NCI-H146 treated with DMSO at 0.1 percent for 48 hours (cell line): ENCODE results near the gene LAMA3.

ENCODE experiments used
- DNase-seq: peaks from one replicate; lab custom pipeline; 2025; ENCODE audit not compliant: unreplicated experiment; lab: John Stamatoyannopoulos, UW

LAMA3 gene

GRCh38 chr18:23814991-23815614 is 125.8 kb downstream of the LAMA3 start:
- no peak for DNase-seq

GRCh38 chr18:23816021-23816420 is 126.8 kb downstream of the LAMA3 start:
- no peak for DNase-seq

GRCh38 chr18:23816740-23817139 is 127.5 kb downstream of the LAMA3 start:
- no peak for DNase-seq

- DNase-seq = no peak
These were observed 129.7 kb downstream of the LAMA3 start for GRCh38 chr18:23819001-23819400.

GRCh38 chr18:23822590-23823385 is 133.5 kb downstream of the LAMA3 start:
- DNase-seq = no peak

- peak; percentile 24 for DNase-seq
These were observed 135.0 kb downstream of the LAMA3 start for GRCh38 chr18:23824240-23824639.

GRCh38 chr18:23824669-23825068 is 135.4 kb downstream of the LAMA3 start:
- DNase-seq = no peak

GRCh38 chr18:23825496-23825895 is 136.2 kb downstream of the LAMA3 start:
- no peak for DNase-seq

- no peak for DNase-seq
These were observed 136.7 kb downstream of the LAMA3 start for GRCh38 chr18:23825978-23826405.

- no peak for DNase-seq
These were observed 137.8 kb downstream of the LAMA3 start for GRCh38 chr18:23826850-23827620.

GRCh38 chr18:23827681-23828080 is 138.4 kb downstream of the LAMA3 start:
- DNase-seq = no peak

- peak; percentile 37 for DNase-seq
These were observed 139.2 kb downstream of the LAMA3 start for GRCh38 chr18:23828426-23828825.

GRCh38 chr18:23832911-23833310 is 143.7 kb downstream of the LAMA3 start:
- no peak for DNase-seq

GRCh38 chr18:23833714-23834113 is 144.5 kb downstream of the LAMA3 start:
- DNase-seq = no peak

- DNase-seq = no peak
These were observed 145.8 kb downstream of the LAMA3 start for GRCh38 chr18:23835091-23835490.

- DNase-seq = no peak
These were observed 146.3 kb downstream of the LAMA3 start for GRCh38 chr18:23835506-23835905.

GRCh38 chr18:23837591-23837990 is 148.3 kb downstream of the LAMA3 start:
- DNase-seq = no peak

GRCh38 chr18:23838233-23838632 is 149.0 kb downstream of the LAMA3 start:
- no peak for DNase-seq

- DNase-seq = no peak
These were observed 149.6 kb downstream of the LAMA3 start for GRCh38 chr18:23838801-23839366.

GRCh38 chr18:23842305-23842704 is 153.1 kb downstream of the LAMA3 start:
- no peak for DNase-seq

- DNase-seq = no peak
These were observed 155.9 kb downstream of the LAMA3 start for GRCh38 chr18:23844991-23845680.
